RWPE2 (cell line): ENCODE data around the gene JPH2.

Experiments
- ATAC-seq: fragments of 200-7000 bp; cut with Tn5 transposase; 3 replicates; pipeline ENCODE4 v1.9.1; 2021; ENCODE audit warnings: low read depth
- DNase-seq: peaks from one replicate; pipeline ENCODE4 v3.0.0-alpha.2; 2020; ENCODE audit warnings: low spot score
- H3K27ac ChIP-seq: fragments of 450-650 bp; 2 replicates; pipeline ENCODE4 v1.5.1; 2017; ENCODE audit warnings: mild to moderate bottlenecking; ENCODE audit not compliant: poor library complexity, severe bottlenecking
- H3K27me3 ChIP-seq: fragments of 250-450 bp; sonication (Bioruptor Pico); 2 replicates; pipeline ENCODE4 v1.5.1; 2021; ENCODE audit warnings: mild to moderate bottlenecking, moderate library complexity; ENCODE audit not compliant: insufficient read depth, poor library complexity, severe bottlenecking
- H3K36me3 ChIP-seq: fragments of 250-450 bp; sonication (Bioruptor Pico); 2 replicates; pipeline ENCODE4 v1.5.1; 2020; ENCODE audit warnings: low read depth, mild to moderate bottlenecking, moderate library complexity
- H3K4me1 ChIP-seq: fragments of 250-450 bp; sonication (Bioruptor Pico); 2 replicates; pipeline ENCODE4 v1.5.1; 2021; ENCODE audit warnings: mild to moderate bottlenecking, moderate library complexity; ENCODE audit not compliant: insufficient read depth, poor library complexity, severe bottlenecking
- H3K4me3 ChIP-seq: fragments of 250-450 bp; sonication (Bioruptor Pico); 2 replicates; pipeline ENCODE4 v1.5.1; 2021; ENCODE audit warnings: mild to moderate bottlenecking, moderate library complexity; ENCODE audit not compliant: severe bottlenecking
- H3K9me3 ChIP-seq: fragments of 250-450 bp; sonication (Bioruptor Pico); 2 replicates; pipeline ENCODE4 v1.5.1; 2021; ENCODE audit warnings: mild to moderate bottlenecking, moderate library complexity; ENCODE audit not compliant: severe bottlenecking
- TF ChIP-seq, protein P1 (sequence below): fragments of 450-650 bp; IDR thresholded peaks from one replicate; pipeline ENCODE4 v1.5.1; 2017; ENCODE audit warnings: mild to moderate bottlenecking, moderate library complexity; ENCODE audit not compliant: poor library complexity, severe bottlenecking

Gene JPH2

DNA sequence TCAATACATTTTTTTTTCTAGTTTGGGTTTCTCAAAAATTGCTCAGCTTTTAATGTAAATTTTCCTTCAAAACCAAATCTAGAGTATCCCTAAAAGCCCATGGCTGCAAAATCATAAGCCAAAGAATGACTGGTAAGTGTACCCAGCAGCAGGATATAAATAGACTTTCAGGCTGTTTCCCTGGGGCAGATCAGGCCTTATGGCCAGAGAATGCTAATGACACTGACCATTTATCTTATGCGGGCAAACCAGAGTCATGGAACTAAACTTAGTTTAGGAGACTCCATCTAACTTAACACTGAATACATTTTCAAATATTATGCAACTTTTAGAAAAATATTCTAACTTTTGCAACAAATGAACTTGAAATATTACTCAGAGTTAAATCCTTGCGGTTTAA is 16.2 kb upstream of the JPH2 start:
- Histone ChIP-seq H3K4me3 (no peak overlapping the region), H3K27ac (peak overlapping the region; percentile 91), H3K9me3 (no peaks in the 10 kb centered on the region), H3K27me3 (no peaks in the 10 kb centered on the region), H3K36me3 (peaks cover 87% of the 10 kb centered on the region), H3K4me1 (peaks cover 56% of the 10 kb centered on the region)
- ATAC-seq (no peak), DNase-seq (no peak)
- TF ChIP-seq, protein P1, sequence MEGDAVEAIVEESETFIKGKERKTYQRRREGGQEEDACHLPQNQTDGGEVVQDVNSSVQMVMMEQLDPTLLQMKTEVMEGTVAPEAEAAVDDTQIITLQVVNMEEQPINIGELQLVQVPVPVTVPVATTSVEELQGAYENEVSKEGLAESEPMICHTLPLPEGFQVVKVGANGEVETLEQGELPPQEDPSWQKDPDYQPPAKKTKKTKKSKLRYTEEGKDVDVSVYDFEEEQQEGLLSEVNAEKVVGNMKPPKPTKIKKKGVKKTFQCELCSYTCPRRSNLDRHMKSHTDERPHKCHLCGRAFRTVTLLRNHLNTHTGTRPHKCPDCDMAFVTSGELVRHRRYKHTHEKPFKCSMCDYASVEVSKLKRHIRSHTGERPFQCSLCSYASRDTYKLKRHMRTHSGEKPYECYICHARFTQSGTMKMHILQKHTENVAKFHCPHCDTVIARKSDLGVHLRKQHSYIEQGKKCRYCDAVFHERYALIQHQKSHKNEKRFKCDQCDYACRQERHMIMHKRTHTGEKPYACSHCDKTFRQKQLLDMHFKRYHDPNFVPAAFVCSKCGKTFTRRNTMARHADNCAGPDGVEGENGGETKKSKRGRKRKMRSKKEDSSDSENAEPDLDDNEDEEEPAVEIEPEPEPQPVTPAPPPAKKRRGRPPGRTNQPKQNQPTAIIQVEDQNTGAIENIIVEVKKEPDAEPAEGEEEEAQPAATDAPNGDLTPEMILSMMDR: no peak

DNA sequence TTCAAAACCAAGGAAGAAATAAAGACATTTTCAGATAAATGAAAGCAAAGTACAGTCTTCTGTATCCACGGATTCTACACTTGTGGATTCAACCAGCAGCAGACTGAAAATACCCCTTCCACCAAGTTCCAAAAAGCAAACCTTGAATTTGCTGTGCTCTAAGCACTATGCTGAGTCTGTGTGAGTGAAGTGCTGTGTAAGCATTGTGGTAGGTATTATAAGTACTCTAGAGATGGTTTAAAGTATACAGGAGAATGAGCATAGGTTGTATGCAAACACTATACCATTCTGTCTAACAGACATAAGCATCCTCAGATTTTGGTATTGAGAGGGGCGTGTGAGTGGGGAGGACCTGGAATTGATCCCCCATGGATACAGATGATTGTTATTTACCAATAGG is 14.0 kb upstream of the JPH2 start:
- no peak overlapping the region for H3K4me3 ChIP-seq
- no peaks in the 10 kb centered on the region for H3K9me3 ChIP-seq
- ATAC-seq (no peak), DNase-seq (no peak)
- TF ChIP-seq, protein P1: no peak
- H3K36me3 ChIP-seq: peaks cover 94% of the 10 kb centered on the region
- H3K4me1 ChIP-seq: peaks cover 37% of the 10 kb centered on the region
- H3K27me3 ChIP-seq: no peaks in the 10 kb centered on the region
- H3K27ac ChIP-seq: peak overlapping the region; percentile 0

DNA sequence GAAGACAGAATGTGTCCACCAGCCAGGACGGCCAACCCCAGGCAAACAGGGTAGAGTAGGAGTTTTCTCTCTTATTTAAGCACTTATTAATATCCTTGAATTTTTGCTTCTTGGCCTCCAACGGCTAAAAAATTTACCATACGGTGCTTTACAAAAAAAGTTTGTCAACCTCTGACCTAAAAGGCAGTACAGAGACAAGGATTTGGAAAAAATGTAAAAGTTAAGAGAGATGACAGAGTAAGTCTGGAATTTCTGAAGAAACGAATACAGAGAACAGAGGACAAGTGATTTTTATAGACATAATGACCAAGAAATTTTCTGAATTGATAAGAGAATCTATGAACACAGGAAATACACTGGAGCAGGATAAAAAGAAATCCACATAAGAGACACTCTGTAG is 13.4 kb upstream of the JPH2 start:
- H3K27ac ChIP-seq: peak overlapping the region; percentile 0
- no peak overlapping the region for H3K4me3 ChIP-seq
- H3K9me3 ChIP-seq: no peaks in the 10 kb centered on the region
- ATAC-seq (no peak), DNase-seq (no peak)
- H3K27me3 ChIP-seq: no peaks in the 10 kb centered on the region
- H3K36me3 ChIP-seq: peaks cover 96% of the 10 kb centered on the region
- TF ChIP-seq, protein P1: no peak
- H3K4me1 ChIP-seq: peaks cover 33% of the 10 kb centered on the region

DNA sequence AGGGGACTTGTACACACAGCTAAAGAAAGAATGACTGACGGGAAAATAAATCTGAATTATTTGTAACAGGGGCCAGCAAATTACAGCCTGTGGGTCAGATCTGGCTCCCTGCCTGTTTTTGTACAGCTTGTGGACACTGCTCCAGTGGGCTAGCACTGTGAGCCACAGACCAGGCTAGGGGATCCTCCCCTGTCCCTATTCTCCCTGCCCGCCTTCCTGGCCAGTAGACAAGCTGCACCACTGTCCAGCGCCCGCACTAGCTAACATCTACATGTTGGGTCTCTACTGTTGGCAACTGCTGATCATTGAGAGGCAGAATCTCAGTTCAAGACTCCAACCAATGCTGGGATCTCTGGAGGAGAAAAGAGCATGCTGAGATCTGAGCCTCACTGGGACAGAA is 12.9 kb upstream of the JPH2 start:
- Histone ChIP-seq H3K4me1 (peaks cover 28% of the 10 kb centered on the region), H3K27me3 (no peaks in the 10 kb centered on the region), H3K9me3 (no peaks in the 10 kb centered on the region), H3K36me3 (peaks cover 95% of the 10 kb centered on the region), H3K27ac (peak overlapping the region; percentile 0), H3K4me3 (no peak overlapping the region)
- TF ChIP-seq, protein P1: no peak
- ATAC-seq (no peak), DNase-seq (peak; percentile 76)

DNA sequence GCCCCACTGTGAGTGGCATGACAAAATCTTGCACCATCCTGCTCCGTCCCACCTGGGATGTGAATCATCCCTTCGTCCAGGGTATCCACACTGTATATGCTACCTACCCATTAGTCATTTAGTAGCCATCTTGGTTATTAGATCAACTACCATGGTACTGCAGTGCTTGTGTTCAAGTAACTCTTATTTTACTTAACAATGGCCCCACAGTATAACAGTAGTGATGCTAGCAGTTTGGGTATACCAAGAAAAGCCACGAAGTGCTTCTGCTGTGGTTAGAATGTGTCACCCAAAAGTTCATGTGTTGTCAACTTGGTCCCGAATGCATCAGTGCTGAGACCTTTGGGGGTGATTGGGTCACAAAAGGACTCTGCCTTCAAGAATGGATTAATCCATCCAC is 11.9 kb upstream of the JPH2 start:
- peak; percentile 52 for ATAC-seq
- DNase-seq: no peak
- TF ChIP-seq, protein P1: no peak
- Histone ChIP-seq H3K27me3 (no peaks in the 10 kb centered on the region), H3K36me3 (peaks cover 89% of the 10 kb centered on the region), H3K9me3 (no peaks in the 10 kb centered on the region), H3K4me1 (peaks cover 21% of the 10 kb centered on the region), H3K27ac (no peak overlapping the region), H3K4me3 (no peak overlapping the region)
